Prostate gland (tissue), 2 donors: ENCODE measurements around the gene RHBDD1.
A peak's percentile ranks its signal among the peaks of the same experiment; 100 is the strongest.

ENCODE experiments used
- CTCF ChIP-seq, 4 experiments: fragments of 200-600 bp in 2 of 4; fragments of 450-650 bp in 2 of 4; sonication (generic) in 2 of 4; IDR thresholded peaks; 1 replicate in 3 of 4; 2 replicates in 1 of 4; pipeline ENCODE4 v1.5.1; 2016 to 2019; ENCODE audit warnings: antibody characterized with exemption in 4 of 4, mild to moderate bottlenecking in 2 of 4, moderate library complexity in 2 of 4
- POLR2A ChIP-seq: fragments of 450-650 bp; IDR thresholded peaks from one replicate; pipeline ENCODE4 v1.6.1; 2016; ENCODE audit warnings: antibody characterized with exemption, mild to moderate bottlenecking
- POLR2AphosphoS5 ChIP-seq: sonication (generic); formaldehyde crosslinking; IDR thresholded peaks from one replicate; pipeline ENCODE4 v1.6.1; 2017; ENCODE audit warnings: antibody characterized with exemption

GRCh38 chr2:226795281-226796011, 40.4 kb upstream of the RHBDD1 start:
- TF ChIP-seq POLR2A, result no peak
- TF ChIP-seq CTCF (IDR thresholded peaks at IDR 0.05), result peak in 1 of 4 experiments; percentile 14
- peak; percentile 21 for TF ChIP-seq POLR2AphosphoS5
